Measurements from ENCODE around the gene SLC35D2.
"Not testable (repeated sequence)": the region's sequence is repeated elsewhere in the genome, so short reads cannot be mapped to it uniquely, and the experiment has no call there.

DNA sequence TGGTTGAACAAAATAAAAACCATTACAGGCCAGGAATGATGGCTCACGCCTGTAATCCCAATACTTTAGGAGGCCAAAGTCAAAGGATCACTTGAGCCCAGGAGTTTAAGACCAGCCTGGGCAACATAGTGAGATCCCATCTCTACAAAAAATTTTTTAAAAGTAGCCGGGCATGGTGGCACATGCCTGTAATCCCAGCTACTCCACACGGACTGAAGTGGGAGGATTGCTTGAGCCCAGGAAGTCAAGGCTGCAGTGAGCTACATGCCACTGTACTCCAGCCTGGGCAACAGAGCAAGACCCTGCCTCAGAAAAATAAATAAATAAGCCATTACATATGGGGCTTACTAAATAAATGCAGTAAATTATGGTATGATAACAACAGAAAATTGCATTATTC lies 61.3 kb downstream of the SLC35D2 start:
- TF ChIP-seq, protein P1, sequence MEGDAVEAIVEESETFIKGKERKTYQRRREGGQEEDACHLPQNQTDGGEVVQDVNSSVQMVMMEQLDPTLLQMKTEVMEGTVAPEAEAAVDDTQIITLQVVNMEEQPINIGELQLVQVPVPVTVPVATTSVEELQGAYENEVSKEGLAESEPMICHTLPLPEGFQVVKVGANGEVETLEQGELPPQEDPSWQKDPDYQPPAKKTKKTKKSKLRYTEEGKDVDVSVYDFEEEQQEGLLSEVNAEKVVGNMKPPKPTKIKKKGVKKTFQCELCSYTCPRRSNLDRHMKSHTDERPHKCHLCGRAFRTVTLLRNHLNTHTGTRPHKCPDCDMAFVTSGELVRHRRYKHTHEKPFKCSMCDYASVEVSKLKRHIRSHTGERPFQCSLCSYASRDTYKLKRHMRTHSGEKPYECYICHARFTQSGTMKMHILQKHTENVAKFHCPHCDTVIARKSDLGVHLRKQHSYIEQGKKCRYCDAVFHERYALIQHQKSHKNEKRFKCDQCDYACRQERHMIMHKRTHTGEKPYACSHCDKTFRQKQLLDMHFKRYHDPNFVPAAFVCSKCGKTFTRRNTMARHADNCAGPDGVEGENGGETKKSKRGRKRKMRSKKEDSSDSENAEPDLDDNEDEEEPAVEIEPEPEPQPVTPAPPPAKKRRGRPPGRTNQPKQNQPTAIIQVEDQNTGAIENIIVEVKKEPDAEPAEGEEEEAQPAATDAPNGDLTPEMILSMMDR (IDR thresholded peaks at IDR 0.05; ENCODE audit: borderline replicate concordance, extremely low read depth, low read length, poor library complexity, severe bottlenecking), result not testable (repeated sequence)
- TF ChIP-seq EZH2 (IDR thresholded peaks at IDR 0.05; ENCODE audit: borderline replicate concordance, low read depth, low read length, severe bottlenecking), result not testable (repeated sequence)

All from DND-41 (cell line).